H1 (cell line): ENCODE data around the gene ZDHHC11B. TPM values are rescaled to one million over a fixed set of nuclear protein-coding genes. Genes with fewer than 3 reads are reported as not detected.
"Not testable (repeated sequence)": the region's sequence is repeated elsewhere in the genome, so short reads cannot be mapped to it uniquely, and the experiment has no call there.

Experiments
- CTCF ChIA-PET: fragments of 300-600 bp; sonication (Branson Sonifier 250); formaldehyde crosslinking; loops from one replicate; lab custom pipeline; 2021; ENCODE audit not compliant: partially characterized antibody; lab: Charles Lee
- POLR2A ChIA-PET: fragments of 300-600 bp; sonication (Branson Sonifier 250); formaldehyde crosslinking; loops from one replicate; lab custom pipeline; 2021; ENCODE audit warnings: inconsistent platforms; ENCODE audit not compliant: partially characterized antibody; lab: Charles Lee
- DNase-seq, 2 experiments: peaks; one replicate each; pipeline versions ENCODE4 v3.0.0 to v3.0.0-alpha.2; 2010 to 2022; ENCODE audit warnings: low spot score in 2 of 2, low read depth in 1 of 2, mixed read lengths in 1 of 2
- FAIRE-seq: peaks from 2 replicates; lab custom pipeline; 2011; peaks lifted over from hg19 to GRCh38; lab: Jason Lieb, UNC
- H2AFZ ChIP-seq: 2 replicates; pipeline ENCODE4 v1.8.1; 2012; ENCODE audit warnings: low read length, inconsistent platforms
- H2AK5ac ChIP-seq: 2 replicates; pipeline ENCODE4 v1.6.1; 2013; ENCODE audit warnings: low read depth, low read length
- H2BK120ac ChIP-seq: replicated peaks from 2 replicates; pipeline ENCODE3; 2013; ENCODE audit warnings: low read depth, low read length, inconsistent platforms
- H2BK12ac ChIP-seq: 2 replicates; pipeline ENCODE4 v1.6.1; 2013; ENCODE audit warnings: low read depth, low read length
- H2BK15ac ChIP-seq: 2 replicates; pipeline ENCODE4 v1.6.1; 2013; ENCODE audit warnings: low read length
- H2BK20ac ChIP-seq: 2 replicates; pipeline ENCODE4 v1.6.1; 2013; ENCODE audit warnings: low read length
- H2BK5ac ChIP-seq: 2 replicates; pipeline ENCODE4 v1.6.1; 2013; ENCODE audit warnings: low read depth, low read length
- H3K14ac ChIP-seq: 2 replicates; pipeline ENCODE4 v1.6.1; 2013; ENCODE audit warnings: inconsistent platforms; ENCODE audit not compliant: insufficient read length
- H3K18ac ChIP-seq: 2 replicates; pipeline ENCODE4 v1.6.1; 2013; ENCODE audit warnings: low read length; ENCODE audit errors: extremely low read depth
- H3K23ac ChIP-seq: 2 replicates; pipeline ENCODE4 v1.6.1; 2013; ENCODE audit warnings: inconsistent platforms; ENCODE audit not compliant: insufficient read length
- H3K23me2 ChIP-seq: 2 replicates; pipeline ENCODE4 v1.6.1; 2013; ENCODE audit warnings: low read depth, low read length
- H3K27ac ChIP-seq: 2 replicates; pipeline ENCODE4 v1.6.1; 2011; ENCODE audit warnings: low read depth, low read length, inconsistent platforms
- H3K27me3 ChIP-seq, 4 experiments: replicated peaks in 1 of 4; 1 replicate in 1 of 4; 2 replicates in 3 of 4; pipeline versions ENCODE4 v1.6.1 to v1.8.1; 2011 to 2013; ENCODE audit warnings: low read length in 3 of 4, mild to moderate bottlenecking in 3 of 4, inconsistent platforms in 2 of 4, mixed read lengths in 2 of 4, moderate library complexity in 1 of 4; ENCODE audit not compliant: control insufficient read depth in 3 of 4, insufficient read depth in 3 of 4; ENCODE audit errors: extremely low read depth in 1 of 4
- H3K36me3 ChIP-seq, 4 experiments: 2 replicates each; pipeline versions ENCODE4 v1.6.1 to v1.8.1; 2011 to 2013; ENCODE audit warnings: mild to moderate bottlenecking in 4 of 4, low read length in 3 of 4, moderate library complexity in 2 of 4, control low read depth in 1 of 4, inconsistent platforms in 1 of 4; ENCODE audit not compliant: insufficient read depth in 4 of 4, control insufficient read depth in 2 of 4
- H3K4ac ChIP-seq: replicated peaks from 2 replicates; pipeline ENCODE3; 2013; ENCODE audit warnings: low read length, low read depth, mixed read lengths, inconsistent platforms; ENCODE audit not compliant: insufficient read length
- H3K4me1 ChIP-seq, 4 experiments: replicated peaks in 1 of 4; 1 replicate in 1 of 4; 2 replicates in 3 of 4; pipeline versions ENCODE4 v1.6.1 to v1.8.1; 2011 to 2013; ENCODE audit warnings: low read length in 3 of 4, inconsistent platforms in 2 of 4, mixed read lengths in 1 of 4; ENCODE audit not compliant: insufficient read depth in 4 of 4, control insufficient read depth in 3 of 4
- H3K4me2 ChIP-seq, 2 experiments: 2 replicates each; pipeline versions ENCODE4 v1.6.1 to v1.8.1; 2011 to 2013; ENCODE audit warnings: low read depth in 2 of 2, low read length in 2 of 2, control low read depth in 1 of 2, inconsistent platforms in 1 of 2, mild to moderate bottlenecking in 1 of 2; ENCODE audit not compliant: insufficient read depth in 1 of 2
- H3K4me3 ChIP-seq, 4 experiments: fragments of 200-600, 300-600 bp in 1 of 4; sonication (generic), shearing (Covaris generic), sonication (Bioruptor Twin) in 1 of 4; 2 replicates each; pipeline versions ENCODE4 v1.5.1 to v1.8.1; 2011 to 2016; ENCODE audit warnings: low read length in 4 of 4, low read depth in 3 of 4, control low read depth in 2 of 4, inconsistent platforms in 2 of 4, mild to moderate bottlenecking in 2 of 4, mixed read lengths in 1 of 4, moderate library complexity in 1 of 4; ENCODE audit not compliant: insufficient read depth in 2 of 4; ENCODE audit errors: extremely low read depth in 1 of 4
- H3K56ac ChIP-seq: replicated peaks from 2 replicates; pipeline ENCODE3; 2013; ENCODE audit warnings: low read depth, mild to moderate bottlenecking, mixed read lengths, low read length, inconsistent platforms; ENCODE audit not compliant: insufficient read length
- H3K79me1 ChIP-seq: 2 replicates; pipeline ENCODE4 v1.6.1; 2013; ENCODE audit warnings: low read depth, low read length, control low read depth
- H3K79me2 ChIP-seq, 2 experiments: 2 replicates each; pipeline versions ENCODE4 v1.6.1 to v1.8.1; 2012 to 2013; ENCODE audit warnings: low read length in 2 of 2, mild to moderate bottlenecking in 2 of 2, inconsistent platforms in 1 of 2; ENCODE audit not compliant: insufficient read depth in 2 of 2, control insufficient read depth in 1 of 2
- H3K9ac ChIP-seq, 4 experiments: replicated peaks in 1 of 4; 1 replicate in 1 of 4; 2 replicates in 3 of 4; pipeline versions ENCODE4 v1.6.1 to v1.8.1; 2011 to 2013; ENCODE audit warnings: low read depth in 3 of 4, low read length in 3 of 4, control low read depth in 2 of 4, mild to moderate bottlenecking in 2 of 4, moderate library complexity in 2 of 4, inconsistent platforms in 1 of 4; ENCODE audit errors: extremely low read depth in 1 of 4
- H3K9me3 ChIP-seq, 2 experiments: 2 replicates each; pipeline versions ENCODE4 v1.6.1 to v1.8.1; 2012 to 2013; ENCODE audit warnings: mild to moderate bottlenecking in 2 of 2, moderate library complexity in 2 of 2, control low read depth in 1 of 2, inconsistent platforms in 1 of 2, low read depth in 1 of 2, low read length in 1 of 2, mixed read lengths in 1 of 2; ENCODE audit not compliant: insufficient read depth in 2 of 2
- H4K20me1 ChIP-seq, 2 experiments: replicated peaks in 1 of 2; 2 replicates each; pipeline versions ENCODE3 to v1.8.1; 2011 to 2013; ENCODE audit warnings: inconsistent platforms in 2 of 2, low read length in 2 of 2, mild to moderate bottlenecking in 1 of 2; ENCODE audit not compliant: insufficient read depth in 2 of 2, control insufficient read depth in 1 of 2
- H4K5ac ChIP-seq: 2 replicates; pipeline ENCODE4 v1.6.1; 2013; ENCODE audit warnings: low read length, low read depth, mixed read lengths, inconsistent platforms; ENCODE audit not compliant: insufficient read length
- H4K8ac ChIP-seq: 2 replicates; pipeline ENCODE4 v1.8.0; 2013; ENCODE audit warnings: mild to moderate bottlenecking, moderate library complexity, low read length, inconsistent platforms; ENCODE audit not compliant: insufficient read depth; ENCODE audit errors: extremely low read depth
- H4K91ac ChIP-seq: replicated peaks from 2 replicates; pipeline ENCODE3; 2013; ENCODE audit warnings: low read length, mixed read lengths, inconsistent platforms; ENCODE audit not compliant: insufficient read length
- CTCF ChIP-seq, 3 experiments: IDR thresholded peaks; 1 replicate in 2 of 3; 2 replicates in 1 of 3; pipeline versions ENCODE4 v1.5.1 to v1.6.1; 2011; ENCODE audit warnings: low read length in 3 of 3, mild to moderate bottlenecking in 3 of 3, inconsistent platforms in 2 of 3, low read depth in 1 of 3, moderate library complexity in 1 of 3; ENCODE audit not compliant: insufficient read depth in 1 of 3; ENCODE audit errors: control extremely low read depth in 1 of 3
- RAD21 ChIP-seq, 2 experiments: IDR thresholded peaks in 1 of 2; conservative IDR thresholded peaks in 1 of 2; 2 replicates each; pipeline ENCODE4 v1.6.1; 2011; ENCODE audit warnings: low read depth in 2 of 2, low read length in 2 of 2, improper control_type of control experiment in 1 of 2, inconsistent platforms in 1 of 2, mild to moderate bottlenecking in 1 of 2, moderate library complexity in 1 of 2
- WGBS, 2 experiments: shearing (Covaris generic) in 1 of 2; methylation state at CpG; one replicate each; pipeline versions ENCODE4 v1.1.6 to v1.1.7; 2013 to 2015; ENCODE audit warnings: low lambda C conversion rate in 2 of 2, mixed read lengths in 2 of 2, inconsistent platforms in 1 of 2, low coverage in 1 of 2, missing lambda C conversion rate in 1 of 2; ENCODE audit not compliant: insufficient replicate concordance in 2 of 2, insufficient coverage in 1 of 2, insufficient read length in 1 of 2; ENCODE audit errors: extremely low coverage in 1 of 2, missing lambda C conversion rate in 1 of 2; 5-methylcytosine and 5-hydroxymethylcytosine counted together
- polyA plus RNA-seq, 7 experiments: library from polyadenylated mRNA; depleted of rRNA in 3 of 7; stranded (reverse) in 5 of 7; unstranded in 2 of 7; fragments of >200 nt in 5 of 7; fragments of 200-250 nt in 2 of 7; gene quantifications; 1 replicate in 5 of 7; 2 replicates in 1 of 7; 4 replicates in 1 of 7; pipeline versions ENCODE4 v1.2.1 to v1.2.3, GENCODE V29; 2011 to 2013; ENCODE audit warnings: missing spikeins in 2 of 7, mixed read lengths in 2 of 7
- total RNA-seq: library from RNA; stranded (reverse); fragmentation: NEBNext Ultra II Directional; extraction: Animal tissue kit (Norgen Biotek cat#: 25700); gene quantifications from 2 replicates; pipeline ENCODE4 v1.2.1, GENCODE V29; 2021

ZDHHC11B gene
- total and polyA plus RNA-seq, 2 of the 8 experiments (the other 6 are each of a cell fraction or from before 2014, with no cell fraction given): 0.29 to 2.5 TPM

DNA sequence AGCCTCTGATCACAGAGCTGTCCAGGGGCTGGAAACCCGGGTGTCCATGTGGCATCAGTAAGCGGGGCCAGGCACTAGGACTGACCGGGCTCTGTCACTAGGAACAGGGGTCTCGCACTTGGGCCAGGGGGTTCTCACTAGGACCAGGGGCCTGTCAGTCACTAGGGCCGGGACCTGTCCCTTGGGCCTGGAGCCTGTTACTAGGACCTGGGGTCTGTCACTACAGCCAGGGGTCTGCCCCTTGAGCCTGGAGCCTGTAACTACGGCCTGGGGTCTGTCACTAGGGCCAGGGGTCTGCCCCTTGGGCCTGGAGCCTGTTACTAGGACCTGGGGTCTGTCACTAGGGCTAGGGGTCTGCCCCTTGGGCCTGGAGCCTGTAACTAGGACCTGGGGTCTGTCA lies 10.2 kb downstream of the ZDHHC11B start:
- H3K9ac ChIP-seq, H2BK12ac ChIP-seq, POLR2A ChIA-PET, H4K91ac ChIP-seq, H3K4ac ChIP-seq, H3K23me2 ChIP-seq, H3K4me2 ChIP-seq, H3K4me1 ChIP-seq, H4K5ac ChIP-seq, H3K18ac ChIP-seq, H3K23ac ChIP-seq, H3K79me1 ChIP-seq, H3K36me3 ChIP-seq, H3K14ac ChIP-seq, H3K27me3 ChIP-seq, H2BK120ac ChIP-seq, H2BK15ac ChIP-seq, H3K4me3 ChIP-seq, H3K27ac ChIP-seq, H2BK5ac ChIP-seq, H2BK20ac ChIP-seq, H3K79me2 ChIP-seq, H3K56ac ChIP-seq, H3K9me3 ChIP-seq, H4K8ac ChIP-seq, FAIRE-seq, H4K20me1 ChIP-seq, H2AFZ ChIP-seq, H2AK5ac ChIP-seq: not testable (repeated sequence)
- DNase-seq: peak in 1 of 2 experiments; percentile 58
- CTCF ChIA-PET: interaction anchor here (1.6 kb wide), 1 partner anchor 16 kb away, joined by 5 read pairs; no protein-coding TSS in a partner anchor
- TF ChIP-seq RAD21 (IDR thresholded peaks at IDR 0.05 in 1 of 2, conservative IDR thresholded peaks at IDR 0.05 in 1 of 2; ENCODE audit: low read depth in 2 of 2, low read length in 2 of 2) (peak; percentile 10 to 27; a peak in 2 of 4 replicates), CTCF (IDR thresholded peaks at IDR 0.05; ENCODE audit: control extremely low read depth in 1 of 3, insufficient read depth in 1 of 3, low read depth in 1 of 3, low read length in 3 of 3) (peak in 2 of 3 experiments; percentile 32 to 35; a peak in 3 of 4 replicates)
- 89% methylated on average over 6 of the region's 6 CpGs; no CpG with 5 or more reads in 1 of the 2 experiments for WGBS, 2 experiments
